GM10847 (cell line): ENCODE data around the gene UPK3A.

Source experiments
- POLR2A ChIP-seq: IDR thresholded peaks from 2 replicates; pipeline ENCODE4 v1.6.1; 2011; ENCODE audit not compliant: insufficient read length; ENCODE audit errors: extremely low read depth

UPK3A gene

DNA sequence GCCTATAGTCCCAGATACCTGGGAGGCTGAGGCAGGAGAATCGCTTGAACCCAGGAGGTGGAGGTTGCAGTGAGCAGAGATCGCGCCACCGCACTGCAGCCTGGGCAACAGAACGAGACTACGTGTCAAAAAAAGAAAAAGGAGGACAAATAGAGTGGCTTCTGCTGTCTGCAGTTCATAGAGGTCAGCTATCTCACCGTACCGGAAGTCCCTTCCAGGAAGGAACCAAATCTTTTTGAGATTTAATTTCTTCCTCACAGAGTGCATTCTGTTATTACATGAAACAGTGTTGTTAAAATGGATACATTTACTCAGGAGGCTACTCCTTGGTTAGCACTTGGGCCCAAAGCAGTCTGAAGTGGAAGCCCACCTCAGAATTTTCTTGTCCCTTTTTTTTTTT, 58.4 kb downstream of the UPK3A start:
- TF ChIP-seq POLR2A = no peak

DNA sequence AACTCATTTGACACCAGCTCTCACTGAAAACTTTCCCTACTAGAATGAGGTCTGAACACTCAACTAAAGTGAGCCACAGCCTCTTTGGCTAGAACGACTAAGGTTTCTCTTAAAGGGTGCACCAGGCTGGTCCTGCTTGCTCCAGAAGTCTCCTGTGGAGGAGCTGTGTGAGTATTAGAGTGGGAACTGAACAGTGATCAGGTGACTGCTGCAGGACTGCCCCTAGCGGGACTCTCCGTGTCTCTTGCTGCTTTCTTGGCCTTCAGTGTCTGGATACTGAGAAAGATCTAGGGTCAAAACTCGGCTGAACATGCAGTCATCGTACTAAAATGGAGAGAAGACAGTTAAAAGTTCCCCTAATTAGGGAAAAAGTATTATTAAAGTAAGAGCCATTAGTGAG, 59.6 kb downstream of the UPK3A start:
- TF ChIP-seq POLR2A = no peak
